Activated CD8-positive, alpha-beta memory T cell treated with anti-CD3 and anti-CD28 coated beads, Interleukin-2, amount 50 U/mL, for 24 hours (primary cell): ENCODE data around the gene ARHGAP9.
"Not testable (repeated sequence)": the region's sequence is repeated elsewhere in the genome, so short reads cannot be mapped to it uniquely, and the experiment has no call there.

Experiments used
- DNase-seq: peaks from one replicate; pipeline ENCODE4 v3.0.0-alpha.2; 2020; ENCODE audit errors: extremely low read depth

Gene ARHGAP9

DNA sequence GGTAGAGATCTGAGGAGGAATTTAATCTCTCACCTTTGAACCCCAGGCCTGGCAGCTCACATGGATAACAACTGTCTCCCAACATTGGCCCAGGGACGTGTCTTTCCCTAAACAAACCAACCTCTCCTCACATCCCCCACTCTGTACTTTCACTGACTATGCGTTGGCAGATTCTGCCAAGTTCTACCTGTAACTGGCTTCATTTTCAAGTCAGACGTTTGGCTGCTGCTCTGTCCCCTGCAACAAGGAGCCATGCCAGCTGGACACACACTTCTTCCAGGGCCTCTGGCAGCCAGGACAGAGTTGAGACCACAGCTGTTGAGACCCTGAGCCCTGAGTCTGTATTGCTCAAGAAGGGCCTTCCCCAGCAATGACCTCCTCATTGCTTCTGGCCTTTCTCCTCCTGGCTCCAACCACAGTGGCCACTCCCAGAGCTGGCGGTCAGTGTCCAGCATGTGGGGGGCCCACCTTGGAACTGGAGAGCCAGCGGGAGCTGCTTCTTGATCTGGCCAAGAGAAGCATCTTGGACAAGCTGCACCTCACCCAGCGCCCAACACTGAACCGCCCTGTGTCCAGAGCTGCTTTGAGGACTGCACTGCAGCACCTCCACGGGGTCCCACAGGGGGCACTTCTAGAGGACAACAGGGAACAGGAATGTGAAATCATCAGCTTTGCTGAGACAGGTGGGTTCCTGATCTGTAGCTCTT lies 45.0 kb downstream of the ARHGAP9 start, which contains the start of gene INHBC:
INHBC (plus strand) TSS at position 268 of the 707 bp plus-strand sequence; CDS start at position 371, 103 bp downstream.
- no peak for DNase-seq

DNA sequence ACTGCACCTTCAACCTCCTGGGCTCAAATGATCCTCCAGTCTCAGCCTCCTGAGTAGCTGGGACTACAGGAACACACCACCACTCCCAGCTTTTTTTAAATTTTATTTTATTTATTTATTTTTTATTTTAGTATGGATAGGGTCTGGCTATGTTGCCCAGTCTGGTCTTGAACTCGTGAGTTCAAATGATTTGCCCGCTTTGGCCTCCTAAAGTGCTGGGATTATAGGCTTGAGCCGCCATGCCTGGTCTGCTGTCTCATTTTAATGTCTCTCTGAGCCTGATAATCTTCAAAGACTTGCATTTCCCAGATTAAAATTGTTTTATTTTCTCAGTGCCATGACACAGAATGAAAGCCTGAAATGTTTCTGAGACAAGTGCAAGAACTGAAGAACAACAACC lies 46.3 kb downstream of the ARHGAP9 start:
- no peak for DNase-seq

DNA sequence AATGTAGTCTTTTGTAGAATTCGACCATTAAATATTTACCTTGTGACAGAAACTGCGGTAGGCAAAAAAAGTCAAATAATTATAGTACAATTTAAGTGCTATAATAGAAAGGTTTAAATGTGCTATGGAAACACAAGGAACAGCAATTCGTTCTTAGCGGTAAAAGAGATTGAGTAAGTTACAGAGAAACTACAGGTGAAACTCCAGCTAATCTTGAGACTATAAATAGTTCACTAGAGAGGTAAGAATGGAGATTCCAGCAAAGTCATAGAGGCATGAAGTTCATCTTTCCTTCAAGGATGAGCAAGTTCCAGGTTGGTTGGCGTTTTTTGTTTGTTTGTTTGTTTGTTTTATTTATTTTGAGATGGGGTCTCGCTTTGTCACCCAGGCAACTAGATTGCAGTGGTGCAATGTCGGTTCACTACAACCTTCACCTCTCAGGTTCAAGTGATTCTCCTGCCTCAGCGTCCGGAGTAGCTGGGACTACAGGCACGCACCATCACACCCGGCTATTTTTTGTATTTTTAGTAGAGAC lies 47.9 kb downstream of the ARHGAP9 start:
- no peak for DNase-seq

DNA sequence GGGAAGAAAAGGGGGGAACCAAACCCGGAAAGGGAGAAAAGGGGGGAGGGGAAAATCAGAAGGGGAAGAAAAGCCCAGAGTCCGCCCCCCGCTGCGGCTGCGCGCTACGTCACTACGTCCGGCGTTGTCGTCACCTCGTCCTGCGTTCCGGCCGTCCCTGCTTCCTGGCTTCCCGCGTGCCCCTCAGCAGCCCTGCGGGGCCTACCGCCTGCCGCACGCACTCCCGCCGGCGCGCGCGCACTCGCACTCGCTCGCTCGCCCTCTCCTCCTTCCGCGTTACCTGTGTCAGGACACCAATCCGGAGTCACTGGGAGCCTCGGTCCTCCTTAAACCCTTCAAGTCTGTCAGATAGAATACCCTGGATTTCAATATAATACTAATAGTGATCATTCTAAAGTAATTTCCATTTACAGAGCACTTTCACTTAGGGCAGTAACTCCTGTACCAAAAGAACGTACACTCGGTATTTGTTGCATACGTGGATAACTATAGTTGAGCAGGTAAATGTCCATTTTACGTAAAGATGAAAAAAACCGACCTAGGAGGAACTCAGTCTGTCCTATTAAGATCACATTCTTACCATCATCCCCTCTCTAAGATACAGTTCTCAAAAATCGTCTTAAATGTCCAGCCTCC lies 48.6 kb downstream of the ARHGAP9 start, which contains the start of gene R3HDM2:
R3HDM2 (minus strand) TSS at position 113 of the 636 bp plus-strand sequence. CDS start 120,615 bp downstream, outside the sequence.
- DNase-seq: peak; percentile 91

DNA sequence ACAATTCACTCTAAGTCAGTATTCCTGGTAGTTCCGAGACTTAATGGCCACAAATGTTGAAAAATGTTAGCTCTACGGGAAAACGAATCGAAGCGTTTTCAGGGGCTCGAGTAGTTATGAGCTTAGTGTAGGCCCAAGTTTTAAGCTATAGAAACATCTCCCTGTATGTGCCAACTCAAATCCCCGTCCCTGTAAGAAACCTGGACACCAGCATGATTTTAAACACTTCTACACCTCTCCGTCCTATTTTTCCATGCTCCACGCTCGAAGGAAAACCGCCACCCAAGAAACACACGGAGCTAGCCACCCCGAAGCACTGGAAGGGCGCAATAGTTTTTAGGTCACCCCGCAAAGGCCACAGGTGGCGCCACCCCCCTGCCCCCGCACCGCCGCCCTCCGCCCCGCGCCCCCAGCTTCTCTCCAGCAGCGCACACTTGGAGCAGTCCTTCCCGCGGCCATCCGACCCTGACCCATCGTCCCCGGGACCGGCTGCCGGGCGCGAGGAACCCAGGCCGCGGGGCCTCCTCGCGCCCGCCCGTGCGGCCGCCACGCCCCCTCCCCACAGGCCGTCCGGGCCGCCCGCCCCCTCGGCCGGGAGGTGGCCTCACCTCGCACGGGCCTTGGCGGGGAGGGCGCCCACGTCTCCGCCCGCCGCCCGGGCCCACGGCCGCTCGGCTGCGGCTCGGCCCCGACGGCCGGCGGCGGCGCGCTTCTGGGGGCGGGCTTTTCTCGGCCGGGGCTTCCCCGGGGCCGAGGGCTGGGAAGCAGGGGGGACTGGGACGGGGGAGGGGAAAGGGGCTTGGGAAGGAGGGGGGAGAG lies 49.3 kb downstream of the ARHGAP9 start:
- DNase-seq: no peak

DNA sequence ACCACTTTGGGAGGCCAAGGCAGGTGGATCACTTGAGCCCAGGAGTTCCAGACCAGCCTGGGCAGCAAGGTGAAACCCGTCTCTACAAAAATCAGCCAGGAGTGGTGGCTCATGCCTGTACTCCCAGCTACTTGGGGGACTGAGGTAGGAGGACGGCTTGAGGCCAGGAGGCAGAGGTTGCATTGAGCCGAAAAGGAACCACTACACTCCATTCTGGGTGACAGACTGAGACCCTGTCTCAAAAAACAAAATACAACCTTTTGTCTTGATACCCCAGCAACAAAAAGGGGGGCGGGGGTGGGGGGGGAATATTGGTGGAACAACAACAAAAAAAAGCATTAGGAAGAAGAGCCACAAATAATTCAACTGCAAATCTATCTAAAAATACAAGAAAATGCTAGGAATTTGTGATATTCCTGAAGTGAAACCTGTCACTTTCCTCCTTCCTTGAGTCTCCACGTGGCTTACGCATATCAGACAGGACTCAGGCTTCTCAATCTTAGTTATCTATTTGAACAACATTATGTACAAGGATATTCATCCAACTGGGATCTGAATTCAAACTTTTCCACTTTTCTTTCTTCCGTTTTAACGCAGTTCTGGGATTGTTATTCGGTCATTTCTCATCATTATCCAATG lies 50.1 kb downstream of the ARHGAP9 start:
- no peak for DNase-seq

GRCh38 chr12:57428965-57429364 lies 50.7 kb downstream of the ARHGAP9 start:
- DNase-seq: no peak

GRCh38 chr12:57426948-57427347 lies 52.7 kb downstream of the ARHGAP9 start:
- not testable (repeated sequence) for DNase-seq
